Mammary epithelial cell (primary cell): ENCODE data around the gene CEP89.

Source experiments
- EZH2 ChIP-seq: IDR thresholded peaks from 2 replicates; pipeline ENCODE4 v1.6.1; 2012; ENCODE audit warnings: low read length, inconsistent platforms, borderline replicate concordance
- TF ChIP-seq, protein P1 (sequence below), 2 donors: IDR thresholded peaks in 1 of 2; conservative IDR thresholded peaks in 1 of 2; 2 replicates each; pipeline ENCODE4 v1.5.1; 2011 to 2012; ENCODE audit warnings: inconsistent platforms in 2 of 2, low read length in 2 of 2, mild to moderate bottlenecking in 2 of 2, control low read depth in 1 of 2, low read depth in 1 of 2; ENCODE audit not compliant: insufficient read depth in 1 of 2; ENCODE audit errors: extremely low read depth in 1 of 2

DNA sequence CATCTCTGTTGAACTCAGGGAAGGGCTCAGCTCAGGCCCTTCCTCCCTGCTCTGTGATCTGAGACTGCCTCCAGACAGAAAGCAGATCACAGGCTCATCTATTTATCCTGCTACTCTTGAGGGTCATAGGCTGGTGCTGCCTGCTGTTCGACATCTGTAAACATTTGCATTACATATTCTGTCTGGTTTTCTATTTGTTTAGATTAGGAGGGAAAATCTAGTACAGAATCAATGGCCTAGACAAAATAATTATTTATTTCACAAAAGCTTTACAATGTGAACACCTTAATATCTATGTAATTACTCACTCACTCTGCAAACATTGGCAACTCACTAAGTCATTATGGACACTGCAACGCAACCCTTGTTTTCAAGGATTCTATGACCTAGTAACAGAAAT lies 43.0 kb downstream of the CEP89 start:
- TF ChIP-seq, protein P1, sequence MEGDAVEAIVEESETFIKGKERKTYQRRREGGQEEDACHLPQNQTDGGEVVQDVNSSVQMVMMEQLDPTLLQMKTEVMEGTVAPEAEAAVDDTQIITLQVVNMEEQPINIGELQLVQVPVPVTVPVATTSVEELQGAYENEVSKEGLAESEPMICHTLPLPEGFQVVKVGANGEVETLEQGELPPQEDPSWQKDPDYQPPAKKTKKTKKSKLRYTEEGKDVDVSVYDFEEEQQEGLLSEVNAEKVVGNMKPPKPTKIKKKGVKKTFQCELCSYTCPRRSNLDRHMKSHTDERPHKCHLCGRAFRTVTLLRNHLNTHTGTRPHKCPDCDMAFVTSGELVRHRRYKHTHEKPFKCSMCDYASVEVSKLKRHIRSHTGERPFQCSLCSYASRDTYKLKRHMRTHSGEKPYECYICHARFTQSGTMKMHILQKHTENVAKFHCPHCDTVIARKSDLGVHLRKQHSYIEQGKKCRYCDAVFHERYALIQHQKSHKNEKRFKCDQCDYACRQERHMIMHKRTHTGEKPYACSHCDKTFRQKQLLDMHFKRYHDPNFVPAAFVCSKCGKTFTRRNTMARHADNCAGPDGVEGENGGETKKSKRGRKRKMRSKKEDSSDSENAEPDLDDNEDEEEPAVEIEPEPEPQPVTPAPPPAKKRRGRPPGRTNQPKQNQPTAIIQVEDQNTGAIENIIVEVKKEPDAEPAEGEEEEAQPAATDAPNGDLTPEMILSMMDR (conservative IDR thresholded peaks at IDR 0.05 in 1 of 2, IDR thresholded peaks at IDR 0.05 in 1 of 2; ENCODE audit: extremely low read depth in 1 of 2, insufficient read depth in 1 of 2, low read depth in 1 of 2, low read length in 2 of 2) = no peak
- no peak for TF ChIP-seq EZH2
